H9 (cell line): ENCODE results near the gene SMC4. TPM values are rescaled to one million over a fixed set of nuclear protein-coding genes. Genes with fewer than 3 reads are reported as not detected.
A peak's percentile ranks its signal among the peaks of the same experiment; 100 is the strongest.

ENCODE experiments used
- DNase-seq: peaks from one replicate; pipeline ENCODE4 v3.0.0-alpha.2; 2017
- H2AFZ ChIP-seq: one replicate; pipeline ENCODE4 v1.6.1; 2013; ENCODE audit warnings: mild to moderate bottlenecking, low read length, control low read depth, moderate library complexity
- H2AK5ac ChIP-seq: 2 replicates; pipeline ENCODE4 v1.6.1; 2013; ENCODE audit warnings: low read length, control low read depth, mixed read lengths; ENCODE audit not compliant: insufficient read length
- H2BK120ac ChIP-seq: one replicate; pipeline ENCODE4 v1.6.1; 2013; ENCODE audit warnings: low read depth, mild to moderate bottlenecking, low read length, control low read depth, inconsistent platforms; ENCODE audit not compliant: poor library complexity, severe bottlenecking
- H2BK12ac ChIP-seq: 2 replicates; pipeline ENCODE4 v1.6.1; 2013; ENCODE audit warnings: low read length, control low read depth, mixed read lengths, low read depth; ENCODE audit not compliant: insufficient read length
- H2BK15ac ChIP-seq: 2 replicates; pipeline ENCODE4 v1.6.1; 2013; ENCODE audit warnings: low read depth, low read length, control low read depth
- H2BK20ac ChIP-seq: one replicate; pipeline ENCODE4 v1.6.1; 2013; ENCODE audit warnings: low read depth, mild to moderate bottlenecking, low read length, control low read depth, inconsistent platforms; ENCODE audit not compliant: poor library complexity, severe bottlenecking
- H2BK5ac ChIP-seq: 2 replicates; pipeline ENCODE4 v1.6.1; 2013; ENCODE audit warnings: low read length, control low read depth, mixed read lengths; ENCODE audit not compliant: insufficient read length
- H3K14ac ChIP-seq: 2 replicates; pipeline ENCODE4 v1.6.1; 2013; ENCODE audit warnings: low read length, control low read depth; ENCODE audit not compliant: insufficient read depth
- H3K18ac ChIP-seq: 2 replicates; pipeline ENCODE4 v1.6.1; 2013; ENCODE audit warnings: low read depth, mild to moderate bottlenecking, mixed read lengths, low read length, control low read depth; ENCODE audit not compliant: insufficient read length
- H3K23ac ChIP-seq: 2 replicates; pipeline ENCODE4 v1.6.1; 2013; ENCODE audit warnings: low read length, control low read depth, mixed read lengths, low read depth; ENCODE audit not compliant: insufficient read length
- H3K23me2 ChIP-seq: 2 replicates; pipeline ENCODE4 v1.6.1; 2013; ENCODE audit warnings: low read depth, mild to moderate bottlenecking, mixed read lengths, low read length, control low read depth; ENCODE audit not compliant: insufficient read length, poor library complexity, severe bottlenecking
- H3K27ac ChIP-seq: 2 replicates; pipeline ENCODE4 v1.5.1; 2013; ENCODE audit warnings: low read length, control low read depth, mixed read lengths, low read depth; ENCODE audit not compliant: insufficient read length
- H3K27me3 ChIP-seq: 2 replicates; pipeline ENCODE4 v1.6.1; 2013; ENCODE audit warnings: low read length, control low read depth, inconsistent platforms; ENCODE audit not compliant: insufficient read depth
- H3K4ac ChIP-seq: 2 replicates; pipeline ENCODE4 v1.6.1; 2013; ENCODE audit warnings: low read depth, mild to moderate bottlenecking, control low read depth, inconsistent platforms, low read length, moderate library complexity
- H3K4me1 ChIP-seq: 2 replicates; pipeline ENCODE4 v1.6.1; 2013; ENCODE audit warnings: low read length, control low read depth, inconsistent platforms; ENCODE audit not compliant: insufficient read depth
- H3K4me2 ChIP-seq: 2 replicates; pipeline ENCODE4 v1.6.1; 2013; ENCODE audit warnings: low read length, control low read depth, mixed read lengths; ENCODE audit not compliant: insufficient read length, insufficient read depth
- H3K56ac ChIP-seq: 2 replicates; pipeline ENCODE4 v1.6.1; 2013; ENCODE audit warnings: low read depth, mild to moderate bottlenecking, mixed read lengths, low read length, control low read depth; ENCODE audit not compliant: insufficient read length
- H3K79me1 ChIP-seq: 2 replicates; pipeline ENCODE4 v1.6.1; 2013; ENCODE audit warnings: low read depth, mild to moderate bottlenecking, moderate library complexity, low read length, control low read depth, inconsistent platforms; ENCODE audit not compliant: insufficient read depth, poor library complexity, severe bottlenecking
- H3K79me2 ChIP-seq: 2 replicates; pipeline ENCODE4 v1.6.1; 2013; ENCODE audit warnings: low read length, control low read depth, inconsistent platforms; ENCODE audit not compliant: insufficient read depth
- H3K9ac ChIP-seq: 2 replicates; pipeline ENCODE4 v1.6.1; 2013; ENCODE audit warnings: low read length, control low read depth, mixed read lengths; ENCODE audit not compliant: insufficient read length; ENCODE audit errors: extremely low read depth
- H3K9me3 ChIP-seq: one replicate; pipeline ENCODE4 v1.6.1; 2013; ENCODE audit warnings: low read depth, low read length, inconsistent platforms; ENCODE audit not compliant: control insufficient read depth
- H3T11ph ChIP-seq: one replicate; pipeline ENCODE4 v1.6.1; 2013; ENCODE audit warnings: mild to moderate bottlenecking, low read length, control low read depth, inconsistent platforms
- H4K20me1 ChIP-seq: one replicate; pipeline ENCODE4 v1.6.1; 2013; ENCODE audit not compliant: control insufficient read depth, insufficient read length, insufficient read depth
- H4K5ac ChIP-seq: 2 replicates; pipeline ENCODE4 v1.6.1; 2013; ENCODE audit warnings: low read depth, mild to moderate bottlenecking, mixed read lengths, low read length, control low read depth; ENCODE audit not compliant: insufficient read length
- H4K8ac ChIP-seq: replicated peaks from 2 replicates; pipeline ENCODE4 v1.6.1; 2013; ENCODE audit warnings: low read length, control low read depth, mixed read lengths, low read depth; ENCODE audit not compliant: insufficient read length
- H4K91ac ChIP-seq: 2 replicates; pipeline ENCODE4 v1.6.1; 2013; ENCODE audit warnings: low read depth, mild to moderate bottlenecking, moderate library complexity, mixed read lengths, low read length, control low read depth; ENCODE audit not compliant: insufficient read length
- H3K27ac Mint-ChIP-seq, 3 experiments: 2 replicates in 2 of 3; 3 replicates in 1 of 3; pipeline ENCODE4 v1.8.0; 2020 to 2021; ENCODE audit warnings: mixed read lengths in 3 of 3, mild to moderate bottlenecking in 1 of 3, moderate library complexity in 1 of 3
- H3K27me3 Mint-ChIP-seq: 2 replicates; pipeline ENCODE4 v1.8.0; 2021; ENCODE audit warnings: low read depth, mild to moderate bottlenecking, moderate library complexity, mixed read lengths
- H3K36me3 Mint-ChIP-seq, 3 experiments: 2 replicates in 2 of 3; 3 replicates in 1 of 3; pipeline ENCODE4 v1.8.0; 2020 to 2021; ENCODE audit warnings: low read depth in 3 of 3, mixed read lengths in 3 of 3; ENCODE audit not compliant: insufficient read depth in 1 of 3
- H3K4me1 Mint-ChIP-seq, 2 experiments: 2 replicates each; pipeline ENCODE4 v1.8.0; 2020; ENCODE audit warnings: mixed read lengths in 2 of 2
- H3K4me3 Mint-ChIP-seq, 2 experiments: 2 replicates in 1 of 2; 3 replicates in 1 of 2; pipeline ENCODE4 v1.8.0; 2020 to 2021; ENCODE audit warnings: mild to moderate bottlenecking in 2 of 2, mixed read lengths in 2 of 2, moderate library complexity in 1 of 2
- H3K9me3 Mint-ChIP-seq, 2 experiments: 2 replicates in 1 of 2; 3 replicates in 1 of 2; pipeline ENCODE4 v1.8.0; 2020; ENCODE audit warnings: mild to moderate bottlenecking in 2 of 2, mixed read lengths in 2 of 2, moderate library complexity in 1 of 2
- WGBS: extraction: QIAGEN DNeasy Blood & Tissue Kit; methylation state at CpG from one replicate; pipeline ENCODE4 v1.1.7; 2013; ENCODE audit warnings: missing lambda C conversion rate, low lambda C conversion rate, mixed read lengths; ENCODE audit not compliant: insufficient read length; ENCODE audit errors: extremely low coverage; 5-methylcytosine and 5-hydroxymethylcytosine counted together
- total RNA-seq: library from RNA; stranded (reverse); gene quantifications from 2 replicates; pipeline ENCODE4 v1.2.1, GENCODE V29; 2021
- TF ChIP-seq, protein P1 (sequence below): fragments of 200-600 bp; sonication (generic); conservative IDR thresholded peaks from 3 replicates; pipeline ENCODE4 v1.8.0; 2021; ENCODE audit warnings: antibody characterized with exemption, mild to moderate bottlenecking

Gene SMC4
- total RNA-seq, 1 experiment from 2014 or later = 130 TPM

DNA sequence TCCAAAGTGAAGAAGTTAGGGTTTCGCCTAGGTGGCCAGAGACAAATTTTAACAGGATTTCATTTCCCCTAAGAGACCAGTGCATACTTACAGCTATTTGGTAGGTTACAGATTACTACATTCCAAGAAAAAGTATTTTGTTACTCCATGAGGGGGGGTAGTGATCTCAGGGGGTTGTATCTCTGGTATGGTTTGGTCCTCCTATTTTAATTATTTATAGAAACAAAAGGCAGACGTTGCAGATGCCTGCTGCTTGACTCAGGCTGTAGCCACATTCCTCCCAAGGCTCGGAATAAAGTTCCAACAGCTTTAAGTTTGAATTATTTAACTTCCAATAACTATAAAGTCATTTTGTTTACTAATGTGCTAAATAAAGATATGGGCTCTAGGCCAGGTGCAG is 51.4 kb downstream of the SMC4 start:
- Histone ChIP-seq H3K14ac (no peak overlapping the region; the same call in 1 of the 2 replicates), H2BK120ac (no peak overlapping the region), H2BK12ac (no peak overlapping the region), H3K4ac (no peak overlapping the region; the same call in 1 of the 2 replicates), H3K79me2 (peaks cover 19% of the 10 kb centered on the region; the same call in 1 of the 2 replicates), H2AK5ac (no peak overlapping the region), H3K9me3 (no peaks in the 10 kb centered on the region), H3K9ac (peak overlapping the region; percentile 88), H3K4me1 (no peaks in the 10 kb centered on the region), H3K23ac (no peak overlapping the region), H2BK5ac (no peak overlapping the region), H4K8ac (no peak overlapping the region), H4K20me1 (no peaks in the 10 kb centered on the region), H4K91ac (no peak overlapping the region), H2BK15ac (no peak overlapping the region), H3K23me2 (peaks cover 8% of the 10 kb centered on the region), H4K5ac (no peak overlapping the region), H2BK20ac (no peak overlapping the region), H3K18ac (no peak overlapping the region), H3K56ac (no peak overlapping the region), H3T11ph (no peak overlapping the region), H3K4me2 (peak overlapping the region; percentile 61), H2AFZ (no peak overlapping the region), H3K27ac (peak overlapping the region; percentile 84), H3K79me1 (no peaks in the 10 kb centered on the region), H3K27me3 (no peaks in the 10 kb centered on the region)
- DNase-seq = no peak
- Mint-ChIP-seq H3K27ac (peak overlapping the region; percentile 98 to 100 (median 99)), H3K4me3 (peak overlapping the region; percentile 96 to 97), H3K36me3 (peaks cover 11 to 26% (median 11%) of the 10 kb centered on the region in 3 experiments), H3K27me3 (no peaks in the 10 kb centered on the region; the same call in none of the 2 replicates), H3K4me1 (peaks cover 21 to 29% of the 10 kb centered on the region in 2 experiments), H3K9me3 (peaks cover 0 to 7% of the 10 kb centered on the region in 2 experiments; a peak in 2 of 5 replicates)
- no CpG with 5 or more reads among the region's 3 CpGs for WGBS
- TF ChIP-seq, protein P1, sequence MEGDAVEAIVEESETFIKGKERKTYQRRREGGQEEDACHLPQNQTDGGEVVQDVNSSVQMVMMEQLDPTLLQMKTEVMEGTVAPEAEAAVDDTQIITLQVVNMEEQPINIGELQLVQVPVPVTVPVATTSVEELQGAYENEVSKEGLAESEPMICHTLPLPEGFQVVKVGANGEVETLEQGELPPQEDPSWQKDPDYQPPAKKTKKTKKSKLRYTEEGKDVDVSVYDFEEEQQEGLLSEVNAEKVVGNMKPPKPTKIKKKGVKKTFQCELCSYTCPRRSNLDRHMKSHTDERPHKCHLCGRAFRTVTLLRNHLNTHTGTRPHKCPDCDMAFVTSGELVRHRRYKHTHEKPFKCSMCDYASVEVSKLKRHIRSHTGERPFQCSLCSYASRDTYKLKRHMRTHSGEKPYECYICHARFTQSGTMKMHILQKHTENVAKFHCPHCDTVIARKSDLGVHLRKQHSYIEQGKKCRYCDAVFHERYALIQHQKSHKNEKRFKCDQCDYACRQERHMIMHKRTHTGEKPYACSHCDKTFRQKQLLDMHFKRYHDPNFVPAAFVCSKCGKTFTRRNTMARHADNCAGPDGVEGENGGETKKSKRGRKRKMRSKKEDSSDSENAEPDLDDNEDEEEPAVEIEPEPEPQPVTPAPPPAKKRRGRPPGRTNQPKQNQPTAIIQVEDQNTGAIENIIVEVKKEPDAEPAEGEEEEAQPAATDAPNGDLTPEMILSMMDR = no peak
